Measurements from ENCODE around the gene WHRN.

The WHRN gene

GRCh38 chr9:114518599-114519022, 13.3 kb upstream of the WHRN start:
- Histone ChIP-seq H3K9me3 (no peaks in the 10 kb centered on the region), H3K4me3 (ENCODE audit: low read depth, low read length) (no peak overlapping the region), H3K27me3 (peaks cover 4% of the 10 kb centered on the region; the same call in 1 of the 2 replicates), H3K4me1 (no peaks in the 10 kb centered on the region), H3K36me3 (no peaks in the 10 kb centered on the region)
- TF ChIP-seq, protein P1, sequence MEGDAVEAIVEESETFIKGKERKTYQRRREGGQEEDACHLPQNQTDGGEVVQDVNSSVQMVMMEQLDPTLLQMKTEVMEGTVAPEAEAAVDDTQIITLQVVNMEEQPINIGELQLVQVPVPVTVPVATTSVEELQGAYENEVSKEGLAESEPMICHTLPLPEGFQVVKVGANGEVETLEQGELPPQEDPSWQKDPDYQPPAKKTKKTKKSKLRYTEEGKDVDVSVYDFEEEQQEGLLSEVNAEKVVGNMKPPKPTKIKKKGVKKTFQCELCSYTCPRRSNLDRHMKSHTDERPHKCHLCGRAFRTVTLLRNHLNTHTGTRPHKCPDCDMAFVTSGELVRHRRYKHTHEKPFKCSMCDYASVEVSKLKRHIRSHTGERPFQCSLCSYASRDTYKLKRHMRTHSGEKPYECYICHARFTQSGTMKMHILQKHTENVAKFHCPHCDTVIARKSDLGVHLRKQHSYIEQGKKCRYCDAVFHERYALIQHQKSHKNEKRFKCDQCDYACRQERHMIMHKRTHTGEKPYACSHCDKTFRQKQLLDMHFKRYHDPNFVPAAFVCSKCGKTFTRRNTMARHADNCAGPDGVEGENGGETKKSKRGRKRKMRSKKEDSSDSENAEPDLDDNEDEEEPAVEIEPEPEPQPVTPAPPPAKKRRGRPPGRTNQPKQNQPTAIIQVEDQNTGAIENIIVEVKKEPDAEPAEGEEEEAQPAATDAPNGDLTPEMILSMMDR (IDR thresholded peaks at IDR 0.05; ENCODE audit: low read depth, low read length) = no peak
- DNase-seq = no peak

DNA sequence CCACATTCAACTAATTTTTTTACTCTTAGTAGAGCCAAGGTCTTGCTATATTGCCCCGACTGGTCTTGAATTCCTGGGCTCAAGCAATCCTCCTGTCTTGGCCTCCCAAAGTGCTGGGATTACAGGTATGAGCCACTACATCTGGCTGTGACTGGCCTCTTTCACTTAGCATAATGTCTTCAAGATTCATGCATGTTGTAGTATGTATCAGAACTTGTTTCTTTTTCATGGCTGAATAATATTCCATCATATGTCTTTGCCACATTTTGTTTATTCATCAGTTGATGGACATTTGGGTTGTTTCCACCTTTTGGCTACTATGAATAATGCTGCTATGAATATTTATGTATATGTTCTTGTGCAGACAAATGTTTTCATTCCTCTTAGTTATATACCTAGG, 12.8 kb upstream of the WHRN start:
- Histone ChIP-seq H3K27me3 (peaks cover 4% of the 10 kb centered on the region; the same call in 1 of the 2 replicates), H3K4me3 (ENCODE audit: low read depth, low read length) (no peak overlapping the region), H3K9me3 (no peaks in the 10 kb centered on the region), H3K36me3 (no peaks in the 10 kb centered on the region), H3K4me1 (no peaks in the 10 kb centered on the region)
- DNase-seq = no peak
- TF ChIP-seq, protein P1 (IDR thresholded peaks at IDR 0.05; ENCODE audit: low read depth, low read length) = no peak

DNA sequence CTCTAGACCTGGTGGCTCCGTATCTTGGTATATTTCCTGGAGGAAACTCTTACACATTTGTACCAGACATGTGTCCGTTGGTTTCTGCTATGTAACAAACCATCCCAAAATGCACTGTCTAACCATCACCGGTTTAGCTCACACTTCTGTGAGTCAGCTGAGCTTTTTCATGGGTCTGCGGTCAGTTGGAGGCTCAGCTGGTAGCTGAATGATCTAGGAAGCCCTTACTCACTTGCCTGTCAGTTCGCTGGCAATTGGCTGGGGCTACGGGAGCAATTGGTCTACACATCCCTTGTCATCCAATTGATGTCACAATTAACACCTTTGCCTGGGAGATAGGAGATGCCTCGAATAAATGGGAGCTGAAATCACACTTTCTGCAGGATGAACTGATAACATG, 11.6 kb upstream of the WHRN start:
- TF ChIP-seq, protein P1 (IDR thresholded peaks at IDR 0.05; ENCODE audit: low read depth, low read length) = no peak
- DNase-seq = no peak
- Histone ChIP-seq H3K27me3 (peaks cover 5% of the 10 kb centered on the region; the same call in 1 of the 2 replicates), H3K4me3 (ENCODE audit: low read depth, low read length) (no peak overlapping the region), H3K36me3 (no peaks in the 10 kb centered on the region), H3K9me3 (no peaks in the 10 kb centered on the region), H3K4me1 (no peaks in the 10 kb centered on the region)

DNA sequence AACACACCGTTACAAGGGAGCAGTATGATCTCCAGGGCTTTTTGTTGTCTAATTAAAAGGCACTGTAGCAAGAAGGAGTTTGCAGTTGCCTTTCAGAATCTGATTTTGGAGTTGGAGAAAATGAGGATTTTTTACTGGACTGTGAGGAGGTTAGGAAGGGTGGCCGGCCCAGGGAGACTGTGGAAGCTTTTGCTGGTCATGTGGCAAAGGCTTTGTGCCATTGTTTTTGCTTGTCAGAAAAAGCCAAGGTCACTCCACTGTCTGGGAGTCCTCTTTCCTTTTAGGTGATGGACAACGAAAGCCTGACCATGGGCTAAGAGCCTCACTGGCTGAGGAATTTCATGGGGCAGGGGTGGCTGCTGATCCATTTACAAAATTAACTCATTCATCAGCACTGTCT, 10.3 kb upstream of the WHRN start:
- H3K36me3 ChIP-seq = no peaks in the 10 kb centered on the region
- H3K4me1 ChIP-seq = no peaks in the 10 kb centered on the region
- H3K9me3 ChIP-seq = no peaks in the 10 kb centered on the region
- no peak overlapping the region for H3K4me3 ChIP-seq (ENCODE audit: low read depth, low read length)
- DNase-seq = no peak
- TF ChIP-seq, protein P1 (IDR thresholded peaks at IDR 0.05; ENCODE audit: low read depth, low read length) = no peak
- H3K27me3 ChIP-seq = peaks cover 14% of the 10 kb centered on the region

- H3K27me3 ChIP-seq = peaks cover 16% of the 10 kb centered on the region
- TF ChIP-seq, protein P1 (IDR thresholded peaks at IDR 0.05; ENCODE audit: low read depth, low read length) = no peak
- H3K4me1 ChIP-seq = no peaks in the 10 kb centered on the region
- H3K4me3 ChIP-seq (ENCODE audit: low read depth, low read length) = no peak overlapping the region
- H3K36me3 ChIP-seq = no peaks in the 10 kb centered on the region
- DNase-seq = no peak
- H3K9me3 ChIP-seq = no peaks in the 10 kb centered on the region
Observed at GRCh38 chr9:114513959-114514267, 8.6 kb upstream of the WHRN start.

DNA sequence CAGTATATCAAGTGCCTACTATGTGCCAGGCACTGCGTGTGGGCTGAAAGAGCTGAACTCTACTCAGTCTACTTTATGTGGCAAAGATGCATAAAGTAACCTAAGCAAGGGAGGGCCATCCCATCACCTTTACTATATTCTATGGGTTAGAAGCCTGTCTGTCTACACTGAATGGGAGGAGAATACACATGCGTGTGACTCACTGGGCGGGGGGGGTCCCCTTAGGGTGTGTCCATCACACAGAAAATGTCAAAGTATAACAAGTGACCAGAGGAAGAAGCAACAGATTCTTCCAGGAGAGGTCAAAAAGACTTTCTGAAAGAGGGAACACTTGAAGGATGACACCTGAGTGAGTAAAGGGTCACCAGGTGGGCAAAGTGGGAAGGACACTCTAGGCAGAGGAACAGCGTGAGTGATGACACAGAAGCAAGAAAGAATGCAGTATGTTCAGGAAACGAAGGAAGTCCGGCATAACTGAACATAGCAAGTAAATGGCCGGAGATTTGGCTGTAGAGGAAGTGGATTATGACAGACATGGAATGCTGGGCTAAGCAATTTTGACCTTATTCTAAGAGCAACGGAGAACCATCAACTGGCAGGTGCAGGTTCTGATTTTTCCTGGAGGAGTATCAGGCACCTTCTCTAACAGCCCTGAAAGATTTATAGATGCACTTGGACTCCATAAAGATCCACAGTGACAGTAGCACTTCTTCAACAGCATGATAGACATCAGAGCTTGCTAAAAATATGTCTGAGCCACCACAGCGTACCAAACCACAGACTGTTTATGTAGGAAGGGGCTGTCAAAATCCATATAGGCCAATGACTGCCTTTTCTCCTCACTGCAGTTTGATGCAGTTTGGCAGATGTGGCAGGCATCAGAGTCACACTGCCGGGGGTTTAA, 8.0 kb upstream of the WHRN start:
- TF ChIP-seq, protein P1 (IDR thresholded peaks at IDR 0.05; ENCODE audit: low read depth, low read length) = no peak
- H3K36me3 ChIP-seq = no peaks in the 10 kb centered on the region
- peaks cover 21% of the 10 kb centered on the region for H3K27me3 ChIP-seq
- no peaks in the 10 kb centered on the region for H3K4me1 ChIP-seq
- no peak for DNase-seq
- H3K9me3 ChIP-seq = no peaks in the 10 kb centered on the region
- H3K4me3 ChIP-seq (ENCODE audit: low read depth, low read length) = no peak overlapping the region
